ENCODE measurements around the gene MOB3C.
"Not testable (repeated sequence)": the region's sequence is repeated elsewhere in the genome, so short reads cannot be mapped to it uniquely, and the experiment has no call there.

MOB3C gene

DNA sequence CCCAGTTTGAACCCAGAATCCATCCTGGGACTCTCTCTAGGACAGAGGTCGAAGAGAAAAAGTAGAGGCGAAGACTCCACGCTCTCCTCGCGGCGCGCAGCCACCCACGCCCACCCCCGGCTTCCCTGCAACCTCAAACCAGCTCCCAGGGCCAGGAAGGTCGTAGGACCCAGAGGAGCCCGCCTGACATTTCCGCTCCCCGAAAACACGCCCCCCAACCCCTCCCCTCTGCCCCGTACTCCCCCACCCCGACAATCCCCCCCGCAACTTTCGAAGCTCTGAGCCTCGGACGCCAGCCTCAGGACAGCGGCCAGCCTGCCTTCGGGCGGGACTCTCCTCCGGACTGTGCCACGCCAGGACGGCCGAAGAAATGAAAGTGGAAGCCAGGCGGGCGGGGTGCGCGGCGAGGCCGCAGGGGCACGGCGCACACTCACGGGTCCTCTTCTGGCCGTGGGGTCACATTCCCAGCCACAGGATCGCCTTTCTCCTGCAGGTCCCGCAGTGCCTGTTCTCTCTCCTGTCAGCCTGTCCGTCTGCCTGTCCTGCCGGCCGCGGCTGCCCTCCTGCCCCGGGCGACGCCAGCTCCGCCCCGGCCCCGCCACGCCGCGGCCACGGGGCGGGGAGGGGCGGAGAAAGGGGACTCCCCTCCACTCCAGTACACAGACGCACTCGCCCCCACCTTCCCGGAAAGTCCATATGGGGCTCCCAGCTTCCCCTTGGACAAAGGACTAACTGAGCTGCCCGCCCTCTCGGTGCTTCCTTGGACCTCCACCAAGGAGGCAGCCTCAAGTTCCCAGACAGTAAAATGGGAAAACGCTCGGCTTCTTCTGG lies at the start of gene MOB3C:
Gene MOB3C (minus strand): TSS at position 535 of the 831 bp plus-strand sequence. CDS start 3,490 bp downstream, outside the sequence.
- peak; percentile 33 for DNase-seq (ENCODE audit: low spot score)

DNA sequence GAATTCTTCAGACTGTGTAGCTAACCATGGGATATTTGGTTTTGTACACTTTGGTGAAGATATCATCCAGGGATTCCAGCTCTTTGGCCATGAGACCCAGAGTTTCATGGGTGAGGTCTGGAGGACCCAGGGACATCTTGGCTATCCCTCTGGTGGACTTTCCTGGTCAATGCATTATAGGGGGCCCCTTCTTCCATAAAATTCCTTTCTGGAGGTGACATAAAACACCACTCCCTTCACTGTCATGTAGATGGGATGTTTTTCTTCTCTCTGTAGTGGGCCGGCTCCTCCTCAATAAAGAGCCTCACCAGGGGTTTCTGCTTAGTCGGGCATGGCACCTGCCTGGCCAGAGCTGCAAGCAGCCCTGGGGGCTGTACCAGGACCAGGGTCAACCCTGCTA lies 49.4 kb upstream of the MOB3C start:
- no peak for DNase-seq (ENCODE audit: low spot score)

DNA sequence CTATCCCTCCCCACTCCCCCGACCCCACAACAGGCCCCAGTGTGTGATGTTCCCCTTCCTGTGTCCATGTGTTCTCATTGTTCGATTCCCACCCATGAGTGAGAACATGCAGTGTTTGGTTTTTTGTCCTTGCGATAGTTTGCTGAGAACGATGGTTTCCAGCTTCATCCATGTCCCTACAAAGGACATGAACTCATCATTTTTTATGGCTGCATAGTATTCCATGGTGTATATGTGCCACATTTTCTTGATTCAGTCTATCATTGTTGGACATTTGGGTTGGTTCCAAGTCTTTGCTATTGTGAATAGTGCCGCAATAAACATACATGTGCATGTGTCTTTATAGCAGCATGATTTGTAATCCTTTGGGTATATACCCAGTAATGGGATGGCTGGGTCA lies 46.3 kb upstream of the MOB3C start:
- DNase-seq (ENCODE audit: low spot score), result not testable (repeated sequence)

DNA sequence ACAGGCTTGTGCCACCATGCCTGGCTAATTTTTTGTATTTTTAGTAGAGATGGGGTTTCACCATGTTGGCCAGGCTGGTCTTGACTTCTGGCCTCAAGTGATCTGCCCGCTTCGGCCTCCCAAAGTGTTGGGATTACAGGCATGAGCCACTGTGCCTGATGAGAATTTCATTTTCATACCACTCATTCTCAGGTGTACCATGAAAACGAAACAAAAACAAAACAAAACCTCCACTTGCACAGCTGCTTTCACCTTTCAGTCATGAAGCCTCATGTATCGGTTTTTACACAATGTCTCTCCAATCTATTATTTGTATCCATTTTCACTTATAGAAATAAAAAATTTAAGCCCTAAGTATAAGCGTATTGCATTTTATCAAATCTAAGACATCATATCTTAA lies 43.5 kb upstream of the MOB3C start:
- DNase-seq (ENCODE audit: low spot score), result not testable (repeated sequence)

DNA sequence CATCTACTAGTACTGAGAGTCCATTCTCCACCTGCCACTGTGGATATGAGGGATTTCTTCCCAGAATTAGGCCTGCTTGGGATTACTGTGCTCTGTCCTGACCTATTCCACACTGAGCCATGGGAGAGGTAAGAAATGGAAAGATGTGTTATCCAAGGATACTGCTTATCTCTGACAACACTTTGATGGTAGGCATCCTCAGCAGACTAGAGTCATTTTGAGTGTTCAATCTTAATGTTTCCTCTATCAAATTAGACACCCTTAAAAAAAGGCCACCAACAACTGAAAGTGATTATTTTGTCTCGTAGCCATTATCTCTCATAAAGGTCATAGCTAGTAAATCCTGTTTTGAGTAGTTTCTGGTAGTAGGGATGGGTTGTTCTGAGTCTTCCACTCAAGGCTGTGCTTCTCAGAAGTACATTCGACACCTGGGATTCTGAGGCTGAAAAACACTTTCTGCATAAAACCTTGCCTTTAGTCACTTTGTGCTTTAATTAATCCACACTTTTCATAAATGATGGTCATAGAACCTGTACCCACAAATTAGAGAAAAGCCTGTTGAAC lies 42.8 kb upstream of the MOB3C start:
- DNase-seq (ENCODE audit: low spot score), result no peak

DNA sequence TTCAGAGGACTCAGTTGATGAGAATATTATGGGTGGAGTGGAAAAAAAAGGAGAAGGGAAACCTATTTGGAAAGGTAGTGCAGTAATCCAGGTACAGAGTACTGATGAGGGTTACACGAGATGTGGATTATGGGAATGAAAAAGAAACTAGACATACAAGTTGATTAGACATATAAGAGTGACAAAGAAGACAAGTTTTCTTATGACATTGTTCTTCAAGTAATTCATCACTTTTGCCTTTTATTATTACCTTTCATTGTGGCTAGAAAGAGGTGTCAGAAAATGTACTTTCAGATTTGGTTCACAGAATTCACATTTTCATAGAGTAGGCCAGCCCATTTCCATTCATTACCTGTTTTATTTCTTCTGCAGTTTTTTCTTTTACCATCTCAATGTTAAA lies 41.2 kb upstream of the MOB3C start:
- no peak for DNase-seq (ENCODE audit: low spot score)

DNA sequence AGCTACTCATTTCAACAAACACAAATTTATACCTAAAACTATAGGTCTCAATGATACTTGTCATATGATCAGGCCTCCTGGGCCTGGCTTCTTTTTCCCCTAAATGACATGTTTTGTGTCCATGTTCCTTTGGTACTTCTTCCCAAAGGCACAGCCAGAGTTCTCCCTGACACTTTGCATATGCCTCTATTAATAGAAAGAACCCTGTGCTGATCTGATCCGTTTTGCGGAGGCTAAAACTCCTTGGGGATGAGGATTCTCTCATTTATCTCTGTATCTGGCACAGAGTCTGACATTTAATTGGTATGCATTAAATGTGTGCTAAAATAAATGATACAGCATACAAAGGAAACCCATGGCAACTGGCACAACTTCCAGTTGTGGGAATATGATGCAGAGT lies 40.0 kb upstream of the MOB3C start:
- DNase-seq (ENCODE audit: low spot score), result no peak

DNA sequence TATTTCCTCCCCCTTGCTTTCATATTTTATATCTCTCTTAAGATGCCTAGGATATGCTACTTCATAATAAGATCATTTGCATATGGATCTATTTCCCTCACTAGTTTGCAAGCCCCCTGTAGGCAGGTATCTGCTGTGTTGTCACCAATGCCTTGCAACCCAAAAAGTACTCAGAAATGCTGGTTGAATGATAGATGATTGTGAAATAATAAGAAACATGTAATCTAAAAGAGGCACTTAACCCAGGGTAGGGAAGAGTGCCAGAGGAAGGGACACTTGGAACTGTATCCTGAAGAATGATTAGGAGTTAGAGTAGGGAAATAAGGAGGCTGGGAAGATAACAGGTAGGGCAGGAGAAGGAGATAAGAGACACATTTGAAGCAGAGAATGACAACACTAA lies 39.2 kb upstream of the MOB3C start:
- no peak for DNase-seq (ENCODE audit: low spot score)

DNA sequence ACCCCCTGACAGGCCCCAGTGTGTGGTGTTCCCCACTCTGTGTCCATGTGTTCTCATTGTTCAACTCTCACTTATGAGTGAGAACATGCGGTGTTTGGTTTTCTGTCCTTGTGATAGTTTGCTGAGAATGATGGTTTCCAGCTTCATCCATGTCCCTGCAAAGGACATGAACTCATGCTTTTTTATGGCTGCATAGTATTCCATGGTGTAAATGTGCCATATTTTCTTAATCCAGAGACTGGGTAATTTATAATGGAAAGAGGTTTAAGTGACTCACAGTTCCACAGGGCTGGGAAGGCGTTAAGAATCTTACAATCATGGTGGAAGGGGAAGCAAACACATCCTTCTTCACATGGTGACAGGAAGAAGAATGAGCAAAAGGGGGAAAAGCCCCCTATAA lies 38.1 kb upstream of the MOB3C start:
- not testable (repeated sequence) for DNase-seq (ENCODE audit: low spot score)

DNA sequence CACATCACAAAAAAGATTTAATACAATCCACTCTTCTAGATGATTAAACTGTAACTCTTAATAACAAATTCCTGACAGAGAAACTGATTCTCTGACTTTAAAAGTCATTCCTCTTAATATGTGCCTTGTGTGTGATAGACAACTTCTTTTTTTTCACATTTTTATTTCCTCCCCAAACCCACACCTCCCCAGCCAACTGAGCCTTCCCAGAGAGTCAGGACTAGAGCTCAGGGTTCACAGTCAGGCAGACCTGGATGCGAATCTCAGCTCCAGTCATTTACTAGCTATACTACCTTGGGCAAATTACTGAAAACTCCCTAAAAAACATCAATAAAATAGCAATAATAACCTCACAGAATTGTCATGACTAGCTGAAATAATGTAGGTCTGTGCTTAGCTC lies 37.4 kb upstream of the MOB3C start:
- no peak for DNase-seq (ENCODE audit: low spot score)

DNA sequence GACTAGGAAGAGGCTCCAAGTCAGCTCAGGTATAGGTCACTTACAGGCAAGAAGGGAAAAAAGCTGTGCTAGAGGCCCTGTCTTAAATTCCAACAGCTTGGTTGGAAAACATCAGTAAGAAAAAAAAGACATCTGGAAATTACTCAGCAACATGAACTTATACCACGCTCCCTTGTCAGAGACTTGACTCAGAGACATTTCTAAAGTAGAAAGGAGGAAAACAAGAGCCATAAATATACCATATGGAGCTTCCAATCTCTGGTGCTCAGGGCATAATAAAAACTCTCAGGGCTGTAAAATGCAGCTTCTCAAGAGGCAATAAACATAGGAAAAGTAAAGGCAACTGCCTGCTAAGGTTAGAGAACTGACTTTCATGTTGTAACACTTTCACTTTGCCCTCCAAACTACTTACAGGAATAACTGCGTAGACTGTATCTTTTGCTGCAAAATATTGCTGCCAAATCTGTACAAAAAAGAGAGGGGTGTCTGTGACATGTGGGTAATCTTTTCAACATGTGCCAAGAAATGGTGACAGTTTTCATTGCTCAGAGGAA lies 36.9 kb upstream of the MOB3C start:
- no peak for DNase-seq (ENCODE audit: low spot score)

DNA sequence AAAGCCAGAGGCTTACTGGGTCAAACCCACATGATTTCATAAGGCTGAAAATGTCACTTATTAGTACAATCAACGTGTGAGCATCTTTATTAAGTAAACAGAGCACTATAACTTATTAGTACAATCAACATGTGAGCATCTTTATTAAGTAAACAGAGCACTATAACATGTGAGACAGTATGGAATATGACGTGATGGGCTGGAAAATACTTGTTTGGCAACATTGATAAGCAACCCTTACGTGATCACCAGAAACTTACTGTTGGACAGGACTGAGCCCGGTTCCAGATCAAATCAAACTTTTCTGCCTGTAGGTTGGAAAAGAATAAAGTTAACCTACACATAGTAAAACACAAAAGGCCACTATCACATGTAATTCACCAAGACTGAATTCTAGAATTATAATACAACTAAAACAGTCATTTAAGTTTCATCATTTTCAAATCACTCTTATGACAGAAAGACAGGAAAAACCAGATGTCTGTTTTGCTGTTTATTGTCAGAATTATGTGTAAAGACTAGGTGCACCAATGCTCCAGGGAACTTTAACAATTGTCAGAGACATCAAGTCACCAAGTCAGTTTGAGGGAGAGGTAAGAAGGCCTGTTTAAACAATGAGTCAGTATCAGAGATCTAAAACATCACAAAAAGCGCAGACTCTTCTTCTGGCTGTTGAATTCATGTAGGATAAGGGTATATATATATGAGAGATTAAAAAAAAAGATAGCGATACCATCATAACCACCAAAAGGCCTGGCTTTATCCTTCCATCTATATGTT lies 35.9 kb upstream of the MOB3C start:
- no peak for DNase-seq (ENCODE audit: low spot score)

DNA sequence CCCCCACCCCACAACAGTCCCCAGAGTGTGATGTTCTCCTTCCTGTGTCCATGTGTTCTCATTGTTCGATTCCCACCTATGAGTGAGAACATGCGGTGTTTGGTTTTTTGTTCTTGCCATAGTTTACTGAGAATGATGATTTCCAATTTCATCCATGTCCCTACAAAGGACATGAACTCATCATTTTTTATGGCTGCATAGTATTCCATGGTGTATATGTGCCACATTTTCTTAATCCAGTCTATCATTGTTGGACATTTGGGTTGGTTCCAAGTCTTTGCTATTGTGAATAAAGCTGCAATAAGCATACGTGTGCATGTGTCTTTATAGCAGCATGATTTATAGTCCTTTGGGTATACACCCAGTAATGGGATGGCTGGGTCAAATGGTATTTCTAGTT lies 34.5 kb upstream of the MOB3C start:
- not testable (repeated sequence) for DNase-seq (ENCODE audit: low spot score)

DNA sequence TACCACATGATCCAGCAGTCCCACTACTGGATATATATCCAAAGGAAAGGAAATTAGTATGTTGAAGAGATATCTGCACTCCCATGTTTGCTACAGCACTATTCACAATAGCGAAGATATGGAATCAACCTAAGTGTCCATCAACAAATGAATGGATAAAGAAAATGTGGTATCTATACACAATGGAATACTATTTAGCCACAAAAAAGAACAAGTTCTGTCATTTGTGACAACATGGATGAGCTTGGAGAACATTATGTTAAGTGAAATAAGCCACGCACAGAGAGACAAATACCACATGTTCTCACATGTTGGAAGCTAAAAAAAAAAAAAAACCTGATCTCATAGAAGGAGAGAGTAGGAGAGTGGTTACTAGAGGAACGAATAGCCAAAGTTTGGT lies 33.9 kb upstream of the MOB3C start:
- DNase-seq (ENCODE audit: low spot score), result no peak

DNA sequence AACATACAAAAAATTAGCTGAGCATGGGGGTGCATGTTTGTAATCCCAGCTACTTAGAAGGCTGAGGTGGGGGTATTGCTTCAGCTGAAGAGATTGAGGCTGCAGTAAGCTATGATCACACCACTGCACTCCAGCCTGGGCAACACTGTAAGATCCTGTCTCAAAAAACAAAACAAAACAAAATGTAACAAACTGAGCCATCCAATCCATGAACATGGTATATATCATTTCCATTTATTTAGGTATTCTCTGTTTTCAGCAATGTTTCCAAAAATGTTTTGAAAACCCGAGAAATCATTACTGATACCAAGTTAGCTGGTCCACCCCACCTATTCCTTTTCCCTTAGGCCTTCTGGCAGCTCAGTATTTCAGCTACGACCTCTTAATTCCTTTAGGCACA lies 33.2 kb upstream of the MOB3C start:
- no peak for DNase-seq (ENCODE audit: low spot score)

DNA sequence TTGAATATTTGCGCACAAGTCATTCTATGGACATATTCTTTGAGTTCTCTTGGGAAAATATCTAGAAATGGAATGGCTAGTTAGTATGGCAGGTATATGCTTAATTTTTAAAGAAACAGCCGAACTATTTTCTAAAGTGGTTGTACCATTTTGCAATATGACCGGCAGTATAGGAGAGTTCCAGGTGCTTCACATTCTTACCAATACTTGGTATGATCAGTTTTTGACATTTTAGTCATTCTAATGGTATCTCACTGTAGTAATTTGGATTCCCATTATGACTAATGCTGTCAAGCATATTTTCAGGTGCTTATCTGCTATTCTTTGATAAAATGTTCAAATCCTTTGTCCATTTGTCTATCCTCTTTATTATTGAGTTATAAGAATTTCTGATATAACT lies 31.0 kb upstream of the MOB3C start:
- DNase-seq (ENCODE audit: low spot score), result no peak

DNA sequence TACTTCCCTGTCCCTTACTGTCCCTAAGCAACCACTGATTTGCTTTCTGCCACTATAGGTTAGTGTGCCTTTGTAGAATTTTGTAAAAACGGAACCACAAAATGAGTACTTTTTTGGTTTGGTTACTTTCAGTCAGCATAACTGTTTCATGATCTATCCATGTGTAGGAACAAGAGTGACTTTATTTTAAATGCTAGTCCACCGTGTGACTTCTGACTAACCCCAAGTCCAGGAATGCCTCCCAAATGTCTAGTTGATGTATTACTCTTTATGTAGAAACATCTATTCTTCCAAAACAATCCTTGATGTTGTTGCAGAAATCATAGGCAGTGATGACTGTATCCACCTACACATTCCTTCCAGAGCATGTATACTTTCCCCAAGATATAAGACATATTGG lies 30.2 kb upstream of the MOB3C start:
- no peak for DNase-seq (ENCODE audit: low spot score)

DNA sequence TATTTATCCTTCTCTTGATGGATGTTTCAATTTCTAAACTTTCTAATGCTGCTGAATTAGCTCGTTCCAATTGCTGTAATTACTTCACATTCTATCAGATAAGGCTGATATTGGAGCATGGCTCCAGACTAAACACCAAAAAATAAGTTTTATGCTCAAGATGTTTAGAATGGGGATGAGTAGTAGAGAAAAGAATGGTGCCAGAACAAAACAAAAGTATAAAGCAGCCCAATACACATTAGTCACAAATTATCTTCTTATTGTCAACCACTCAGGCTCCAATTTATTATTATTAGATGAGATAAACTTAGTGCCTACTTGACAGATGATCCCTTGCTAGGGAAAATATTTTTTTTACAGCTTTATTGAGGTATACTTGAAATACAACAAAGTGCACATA lies 29.7 kb upstream of the MOB3C start:
- DNase-seq (ENCODE audit: low spot score), result no peak

DNA sequence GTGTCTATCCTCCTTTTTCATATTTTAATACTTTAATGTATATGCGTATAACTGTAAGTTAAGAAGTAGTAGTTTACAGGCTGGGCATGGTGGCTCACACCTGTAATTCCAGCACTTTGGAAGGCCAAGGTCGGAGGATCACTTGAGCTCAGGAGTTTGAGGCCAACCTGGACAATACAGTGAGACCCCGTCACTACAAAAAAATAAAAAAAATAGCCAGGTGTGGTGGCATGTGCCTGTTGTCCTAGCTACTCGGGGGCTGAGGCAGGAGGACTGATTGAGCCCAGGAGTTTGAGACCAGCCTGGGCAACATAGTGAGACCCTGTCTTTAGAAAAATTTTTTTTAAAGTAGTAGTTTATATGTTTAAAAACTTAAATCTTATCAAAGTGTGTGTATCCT lies 29.2 kb upstream of the MOB3C start:
- DNase-seq (ENCODE audit: low spot score), result no peak

DNA sequence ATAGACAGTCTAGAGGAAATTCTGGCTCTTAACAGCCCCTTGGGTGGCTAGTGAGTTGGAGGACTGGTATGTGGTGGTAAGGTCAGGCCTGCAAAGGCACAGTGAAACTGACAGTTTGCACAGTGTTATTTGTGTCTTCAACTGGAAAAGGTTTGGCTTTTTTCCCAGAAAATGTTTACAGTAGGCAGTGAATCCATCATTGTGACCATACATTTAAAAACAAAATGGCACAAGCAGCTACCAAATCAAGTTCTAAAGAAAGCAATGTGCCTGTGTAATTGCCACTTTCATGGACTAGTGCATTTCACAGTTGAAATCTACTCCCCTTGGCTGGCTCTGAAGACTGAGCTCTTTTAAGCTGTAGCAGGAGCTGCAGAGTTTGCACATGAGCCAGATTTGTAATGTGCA lies 26.8 kb upstream of the MOB3C start:
- DNase-seq (ENCODE audit: low spot score), result no peak

DNA sequence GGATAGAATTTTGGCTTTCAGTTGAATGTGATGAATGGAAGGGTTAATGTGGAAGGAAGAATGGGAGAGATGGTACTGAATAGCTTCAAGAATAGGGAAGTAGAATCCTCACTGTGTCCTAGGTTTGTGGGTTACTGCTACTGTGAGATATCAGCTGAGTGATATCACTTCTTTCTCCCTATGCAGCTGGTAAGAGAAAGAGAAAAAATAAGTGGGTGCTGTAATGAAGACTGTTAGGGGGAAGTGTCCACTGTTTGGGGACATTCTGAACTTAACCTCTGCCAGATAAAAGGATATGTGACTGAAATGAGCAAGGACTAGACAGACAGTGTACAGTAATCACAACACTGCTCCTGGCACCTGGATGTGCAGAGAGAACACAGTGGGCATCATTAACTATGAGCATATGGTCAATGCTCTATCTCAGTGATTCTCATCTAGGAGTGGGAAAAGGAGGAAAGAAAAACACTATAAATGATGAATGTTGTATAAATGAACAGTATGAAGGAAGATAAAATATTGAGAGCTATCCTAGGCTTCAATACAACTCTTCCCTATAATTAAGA lies 25.6 kb upstream of the MOB3C start:
- DNase-seq (ENCODE audit: low spot score), result no peak

DNA sequence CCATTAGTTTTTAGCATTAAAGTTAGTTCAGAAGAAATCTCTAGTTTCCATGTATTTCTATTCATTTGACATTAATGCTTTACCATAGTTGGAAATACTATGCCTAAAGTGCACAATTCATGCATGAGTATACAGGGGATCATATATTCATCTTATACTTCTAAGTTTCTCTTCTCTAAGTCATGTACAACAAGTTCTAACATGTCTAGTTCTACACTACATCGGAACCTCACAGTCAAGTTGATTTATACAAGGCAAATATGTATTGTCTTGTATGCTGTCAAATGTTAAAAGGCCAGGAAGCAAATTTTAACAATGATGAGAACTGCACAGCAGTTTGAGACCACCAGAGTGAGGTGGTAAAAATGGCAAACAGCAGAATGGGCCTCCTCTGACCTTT lies 22.9 kb upstream of the MOB3C start:
- no peak for DNase-seq (ENCODE audit: low spot score)

DNA sequence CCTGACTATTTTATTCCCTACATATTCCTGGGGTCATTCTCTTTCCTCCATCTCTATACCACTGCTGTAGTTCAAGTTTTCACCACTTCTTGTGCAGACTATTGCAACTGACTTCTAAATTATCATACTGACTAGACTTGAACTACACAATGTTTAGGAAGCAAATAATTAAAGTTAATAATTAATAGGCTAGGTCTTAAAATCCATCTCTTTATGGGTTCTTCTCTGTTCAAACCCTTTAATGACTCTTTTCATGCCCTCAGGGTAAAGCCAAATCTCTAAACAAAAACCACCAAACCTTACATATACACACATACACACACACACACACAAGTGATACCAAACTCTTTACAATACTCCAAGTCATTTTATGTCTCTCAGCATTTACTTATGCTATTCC lies 22.3 kb upstream of the MOB3C start:
- no peak for DNase-seq (ENCODE audit: low spot score)

Measured in HuH-7.5 (cell line).